Measurements from ENCODE around the gene PCK1. TPM values are rescaled to one million over a fixed set of nuclear protein-coding genes. Genes with fewer than 3 reads are reported as not detected.

Gene PCK1
- total RNA-seq, 5 donors from 2014 or later (not counting 1 experiment from before 2014, with no cell fraction given) = 0.25 to 0.53 (median 0.26) TPM; not detected in 2

DNA sequence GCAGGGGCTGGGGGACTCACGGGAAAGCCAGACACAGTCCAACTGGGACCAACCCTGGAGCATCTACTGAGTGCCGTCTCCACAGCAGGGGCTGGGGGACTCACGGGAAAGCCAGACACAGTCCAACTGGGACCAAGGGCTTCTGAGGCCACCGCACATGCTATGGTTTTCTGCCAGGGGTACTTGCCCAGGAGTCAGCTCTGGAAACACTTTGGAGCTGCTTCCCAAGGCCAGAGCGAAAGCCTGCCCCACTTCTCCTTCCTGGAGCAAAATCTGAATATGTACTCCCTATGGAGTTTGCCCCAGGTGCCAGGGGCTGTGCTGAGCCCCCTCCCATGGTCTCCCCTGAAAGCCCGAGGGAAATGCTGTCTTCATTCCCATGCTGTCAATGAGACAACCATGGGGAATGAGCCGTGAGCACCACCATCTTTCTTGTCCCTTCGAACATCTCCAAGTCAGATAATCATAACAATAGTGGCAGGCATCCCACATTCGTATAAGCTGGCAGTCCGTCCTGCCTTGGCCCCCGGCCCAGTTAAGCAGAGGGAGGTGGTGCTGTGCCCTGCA, 18.5 kb downstream of the PCK1 start:
- Histone ChIP-seq H3K9me3 (no peaks in the 10 kb centered on the region), H3K36me3 (ENCODE audit: control insufficient read depth in 2 of 2, extremely low read depth in 1 of 2, insufficient read depth in 1 of 2, low read length in 1 of 2) (no peaks in the 10 kb centered on the region), H3K4me1 (ENCODE audit: control insufficient read depth in 1 of 2, extremely low read depth in 1 of 2, insufficient read depth in 2 of 2, low read length in 2 of 2) (no peaks in the 10 kb centered on the region), H3K27ac (ENCODE audit: low read length) (no peak overlapping the region), H3K4me3 (ENCODE audit: control insufficient read depth in 1 of 2, extremely low read depth in 1 of 2, low read length in 1 of 2) (no peak overlapping the region), H3K27me3 (replicated peaks in 1 of 2; ENCODE audit: control insufficient read depth in 2 of 2, extremely low read depth in 1 of 2, insufficient read depth in 2 of 2, low read length in 1 of 2) (peaks cover 2 to 66% of the 10 kb centered on the region in 2 experiments)
- H3K4me3 Mint-ChIP-seq = no peak overlapping the region
- H3K27me3 Mint-ChIP-seq = peaks cover 49 to 56% of the 10 kb centered on the region in 2 donors
- no peak for ATAC-seq (replicated peaks in 1 of 4)
- no peak for DNase-seq
- WGBS (ENCODE audit: insufficient coverage) = 73% methylated on average over 8 of the region's 11 CpGs
- H3K27ac Mint-ChIP-seq = no peak overlapping the region
- H3K9me3 Mint-ChIP-seq = no peaks in the 10 kb centered on the region
- POLR2A ChIA-PET = no interaction called here
- H3K36me3 Mint-ChIP-seq = no peaks in the 10 kb centered on the region
- CTCF ChIA-PET = interaction anchor here in 1 of 2 donors (0.6 kb wide), 1 partner anchor 601 kb away, joined by 4 read pairs; no protein-coding TSS in a partner anchor
- H3K4me1 Mint-ChIP-seq = no peaks in the 10 kb centered on the region

DNA sequence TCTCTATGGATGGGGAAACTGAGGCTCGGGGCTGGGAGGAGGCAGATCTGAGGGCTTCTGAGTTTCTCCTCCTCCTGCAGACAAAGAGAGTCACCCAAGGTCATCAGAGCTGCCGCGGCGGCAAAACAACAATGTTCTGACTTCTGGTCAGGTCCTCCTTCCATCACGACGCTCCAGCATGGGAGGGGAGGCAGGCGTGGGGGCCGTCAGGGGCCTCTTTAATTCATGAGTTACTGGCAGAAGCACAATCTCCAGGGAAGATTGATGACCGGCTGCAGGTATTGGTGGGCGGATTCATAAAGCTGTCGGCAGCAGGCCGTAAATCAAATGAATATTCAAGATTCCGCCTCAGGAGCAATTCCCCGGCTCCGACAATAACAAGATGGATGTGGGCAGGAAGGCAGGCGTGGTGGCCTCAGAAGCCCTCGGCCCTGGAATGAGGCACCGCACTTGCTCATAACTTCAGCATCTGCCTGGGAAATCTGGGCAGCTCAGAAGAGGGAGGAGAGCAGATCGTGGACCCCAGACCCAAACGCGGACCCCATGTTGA, 19.1 kb downstream of the PCK1 start:
- CTCF ChIA-PET = interaction anchor here in 1 of 2 donors (0.6 kb wide), 1 partner anchor 73 kb away, joined by 3 read pairs; no protein-coding TSS in a partner anchor
- H3K27me3 ChIP-seq (replicated peaks in 1 of 2; ENCODE audit: control insufficient read depth in 2 of 2, extremely low read depth in 1 of 2, insufficient read depth in 2 of 2, low read length in 1 of 2) = peaks cover 2 to 68% of the 10 kb centered on the region in 2 experiments
- Mint-ChIP-seq H3K4me3 (no peak overlapping the region), H3K9me3 (no peaks in the 10 kb centered on the region), H3K4me1 (no peaks in the 10 kb centered on the region), H3K27ac (no peak overlapping the region), H3K27me3 (peaks cover 53 to 61% of the 10 kb centered on the region in 2 donors), H3K36me3 (no peaks in the 10 kb centered on the region)
- DNase-seq (no peak), ATAC-seq (replicated peaks in 1 of 4) (no peak)
- H3K9me3 ChIP-seq = no peaks in the 10 kb centered on the region
- no peak overlapping the region for H3K27ac ChIP-seq (ENCODE audit: low read length)
- POLR2A ChIA-PET = no interaction called here
- no peak overlapping the region for H3K4me3 ChIP-seq (ENCODE audit: control insufficient read depth in 1 of 2, extremely low read depth in 1 of 2, low read length in 1 of 2)
- no peaks in the 10 kb centered on the region for H3K36me3 ChIP-seq (ENCODE audit: control insufficient read depth in 2 of 2, extremely low read depth in 1 of 2, insufficient read depth in 1 of 2, low read length in 1 of 2)
- WGBS (ENCODE audit: insufficient coverage) = 26% methylated on average over 16 of the region's 21 CpGs
- no peaks in the 10 kb centered on the region for H3K4me1 ChIP-seq (ENCODE audit: control insufficient read depth in 1 of 2, extremely low read depth in 1 of 2, insufficient read depth in 2 of 2, low read length in 2 of 2)

DNA sequence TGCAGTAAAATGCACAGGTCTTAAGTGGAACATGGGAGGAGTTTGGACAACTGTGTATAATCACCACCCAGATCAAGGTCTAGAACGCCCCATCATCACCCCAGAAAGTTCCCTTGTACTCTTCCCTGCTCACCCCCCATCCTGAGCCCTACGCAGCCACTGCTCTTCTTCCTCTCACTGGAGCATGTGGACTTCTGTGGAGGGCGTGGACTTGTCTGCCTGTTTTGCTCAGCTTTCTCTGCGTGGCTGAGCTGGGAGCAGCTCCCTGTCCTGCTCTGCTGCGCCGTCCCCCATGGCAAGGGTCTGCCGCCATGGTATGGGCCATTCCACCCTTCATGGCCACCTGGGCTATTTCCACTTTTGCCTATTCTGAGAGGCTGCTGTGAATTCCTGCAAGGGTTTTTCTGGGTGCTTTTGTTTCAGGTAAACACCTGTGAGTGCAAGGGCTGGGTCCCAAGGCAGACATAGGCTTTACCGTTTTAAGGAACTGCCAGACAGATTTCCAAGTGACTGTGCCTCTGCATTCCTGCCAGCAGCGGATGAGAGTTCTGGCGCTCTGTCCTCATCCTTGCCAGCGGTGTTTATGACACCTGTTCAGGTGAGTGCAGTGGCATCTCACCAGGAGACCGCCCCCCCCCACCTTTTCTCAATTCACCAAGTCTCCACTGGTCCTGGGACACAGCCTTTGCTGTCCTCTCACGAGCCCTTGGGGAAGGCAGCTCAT, 19.7 kb downstream of the PCK1 start:
- H3K4me1 Mint-ChIP-seq = no peaks in the 10 kb centered on the region
- Histone ChIP-seq H3K9me3 (no peaks in the 10 kb centered on the region), H3K4me3 (ENCODE audit: control insufficient read depth in 1 of 2, extremely low read depth in 1 of 2, low read length in 1 of 2) (no peak overlapping the region), H3K36me3 (ENCODE audit: control insufficient read depth in 2 of 2, extremely low read depth in 1 of 2, insufficient read depth in 1 of 2, low read length in 1 of 2) (no peaks in the 10 kb centered on the region), H3K27me3 (replicated peaks in 1 of 2; ENCODE audit: control insufficient read depth in 2 of 2, extremely low read depth in 1 of 2, insufficient read depth in 2 of 2, low read length in 1 of 2) (peaks cover 2 to 72% of the 10 kb centered on the region in 2 experiments), H3K27ac (ENCODE audit: low read length) (no peak overlapping the region), H3K4me1 (ENCODE audit: control insufficient read depth in 1 of 2, extremely low read depth in 1 of 2, insufficient read depth in 2 of 2, low read length in 2 of 2) (no peaks in the 10 kb centered on the region)
- ATAC-seq (replicated peaks in 1 of 4) (no peak), DNase-seq (no peak)
- no peak overlapping the region for H3K4me3 Mint-ChIP-seq
- POLR2A ChIA-PET = interaction anchor here in 1 of 2 donors (0.5 kb wide), 1 partner anchor 27 kb away, joined by 3 read pairs; no protein-coding TSS in a partner anchor
- no peaks in the 10 kb centered on the region for H3K36me3 Mint-ChIP-seq
- CTCF ChIA-PET = interaction anchor here in 1 of 2 donors (0.6 kb wide), 1 partner anchor 73 kb away, joined by 3 read pairs; no protein-coding TSS in a partner anchor
- no peak overlapping the region for H3K27ac Mint-ChIP-seq
- 75% methylated on average over 12 of the region's 13 CpGs for WGBS (ENCODE audit: insufficient coverage)
- H3K9me3 Mint-ChIP-seq = no peaks in the 10 kb centered on the region
- H3K27me3 Mint-ChIP-seq = peaks cover 58 to 66% of the 10 kb centered on the region in 2 donors

DNA sequence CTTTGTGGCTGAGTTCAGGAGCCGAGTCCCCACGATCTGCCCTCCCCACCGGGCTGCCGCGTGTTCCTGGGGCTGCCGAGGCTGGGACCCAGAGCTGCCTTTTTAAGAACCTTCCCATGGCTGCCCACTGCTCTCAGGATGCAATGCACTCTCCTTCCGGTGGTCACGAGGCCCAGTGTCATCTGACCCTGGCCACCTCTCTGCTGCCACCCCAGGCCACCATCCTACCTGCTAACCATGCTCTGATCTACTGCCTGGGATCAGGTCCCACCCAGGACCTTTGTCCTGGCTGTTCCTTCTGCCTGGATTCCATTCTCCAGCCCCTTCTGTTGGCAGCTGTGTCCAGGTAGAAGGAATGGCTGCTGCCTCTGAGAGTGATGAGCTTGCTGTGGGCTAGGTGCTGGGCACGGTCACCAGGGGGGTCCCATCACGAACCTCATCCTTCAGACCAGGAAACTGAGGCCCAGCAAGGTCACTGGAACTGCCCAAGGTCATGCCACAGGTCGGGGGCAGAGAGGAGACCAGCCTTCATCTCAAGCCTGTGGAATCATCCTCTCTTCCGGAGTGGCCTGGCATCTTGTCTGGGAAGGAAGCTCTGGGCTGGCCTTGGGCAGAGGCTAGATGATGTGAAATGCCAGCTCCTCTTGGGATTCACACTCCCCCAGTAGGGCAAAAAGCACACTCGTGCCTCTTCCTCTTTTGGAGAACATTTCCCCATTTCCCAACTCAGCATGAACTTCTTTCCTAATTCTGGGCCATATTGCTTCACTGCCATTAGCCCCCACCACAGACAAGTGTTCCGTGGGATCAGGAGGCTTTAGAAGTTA, 20.5 kb downstream of the PCK1 start:
- Mint-ChIP-seq H3K27me3 (peaks cover 60 to 68% of the 10 kb centered on the region in 2 donors), H3K27ac (no peak overlapping the region), H3K9me3 (no peaks in the 10 kb centered on the region), H3K4me3 (no peak overlapping the region), H3K4me1 (no peaks in the 10 kb centered on the region), H3K36me3 (no peaks in the 10 kb centered on the region)
- Histone ChIP-seq H3K4me3 (ENCODE audit: control insufficient read depth in 1 of 2, extremely low read depth in 1 of 2, low read length in 1 of 2) (no peak overlapping the region), H3K27me3 (replicated peaks in 1 of 2; ENCODE audit: control insufficient read depth in 2 of 2, extremely low read depth in 1 of 2, insufficient read depth in 2 of 2, low read length in 1 of 2) (peaks cover 0 to 79% of the 10 kb centered on the region in 2 experiments), H3K36me3 (ENCODE audit: control insufficient read depth in 2 of 2, extremely low read depth in 1 of 2, insufficient read depth in 1 of 2, low read length in 1 of 2) (no peaks in the 10 kb centered on the region), H3K4me1 (ENCODE audit: control insufficient read depth in 1 of 2, extremely low read depth in 1 of 2, insufficient read depth in 2 of 2, low read length in 2 of 2) (no peaks in the 10 kb centered on the region), H3K9me3 (no peaks in the 10 kb centered on the region), H3K27ac (ENCODE audit: low read length) (no peak overlapping the region)
- DNase-seq = no peak
- ATAC-seq (replicated peaks in 1 of 4) = no peak
- WGBS (ENCODE audit: insufficient coverage) = 56% methylated on average over 13 of the region's 14 CpGs
- ChIA-PET POLR2A (interaction anchor here in 1 of 2 donors (0.5 kb wide), 1 partner anchor 26 kb away, joined by 3 read pairs; no protein-coding TSS in a partner anchor), CTCF (no interaction called here)

DNA sequence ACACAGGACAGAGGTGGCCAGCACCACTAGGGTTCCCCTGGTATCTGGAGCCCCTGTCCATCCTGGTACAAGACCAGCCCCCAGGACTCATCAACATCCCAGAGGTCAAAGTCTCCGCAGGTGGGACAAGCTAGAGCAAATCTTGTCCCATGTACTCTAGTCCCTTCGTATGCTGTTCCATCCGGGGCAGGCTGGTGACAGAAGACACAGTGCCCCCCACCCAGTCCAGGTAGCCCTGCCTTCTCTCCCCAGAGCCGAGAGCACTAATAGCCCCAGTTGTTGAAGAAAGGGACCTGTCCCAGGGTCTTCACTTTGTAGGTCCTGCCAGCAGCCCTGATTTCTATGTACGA, 21.1 kb downstream of the PCK1 start:
- Mint-ChIP-seq H3K4me1 (no peaks in the 10 kb centered on the region), H3K4me3 (no peak overlapping the region), H3K27me3 (peaks cover 60 to 68% of the 10 kb centered on the region in 2 donors), H3K9me3 (peaks cover 0 to 4% (median under 1%) of the 10 kb centered on the region in 3 donors), H3K36me3 (no peaks in the 10 kb centered on the region), H3K27ac (no peak overlapping the region)
- ATAC-seq (replicated peaks in 1 of 4) = no peak
- H3K4me3 ChIP-seq (ENCODE audit: control insufficient read depth in 1 of 2, extremely low read depth in 1 of 2, low read length in 1 of 2) = no peak overlapping the region
- DNase-seq = no peak
- H3K27ac ChIP-seq (ENCODE audit: low read length) = no peak overlapping the region
- WGBS (ENCODE audit: insufficient coverage) = 63% methylated on average over 1 of the region's 5 CpGs
- no peaks in the 10 kb centered on the region for H3K4me1 ChIP-seq (ENCODE audit: control insufficient read depth in 1 of 2, extremely low read depth in 1 of 2, insufficient read depth in 2 of 2, low read length in 2 of 2)
- H3K36me3 ChIP-seq (ENCODE audit: control insufficient read depth in 2 of 2, extremely low read depth in 1 of 2, insufficient read depth in 1 of 2, low read length in 1 of 2) = no peaks in the 10 kb centered on the region
- POLR2A ChIA-PET = no interaction called here
- no peaks in the 10 kb centered on the region for H3K9me3 ChIP-seq
- CTCF ChIA-PET = no interaction called here
- peaks cover 0 to 84% of the 10 kb centered on the region in 2 experiments for H3K27me3 ChIP-seq (replicated peaks in 1 of 2; ENCODE audit: control insufficient read depth in 2 of 2, extremely low read depth in 1 of 2, insufficient read depth in 2 of 2, low read length in 1 of 2)
